IPS-18a (cell line): Measurements from ENCODE around the gene MYLIP.

Experiments used
- H3K27ac ChIP-seq: one replicate; pipeline ENCODE4 v1.5.1; 2013; ENCODE audit warnings: low read length
- H3K27me3 ChIP-seq: one replicate; pipeline ENCODE4 v1.6.1; 2013; ENCODE audit warnings: mild to moderate bottlenecking, low read length; ENCODE audit not compliant: control insufficient read depth, insufficient read depth
- H3K36me3 ChIP-seq: one replicate; pipeline ENCODE4 v1.6.1; 2013; ENCODE audit warnings: low read depth, low read length; ENCODE audit not compliant: control insufficient read depth
- H3K4me1 ChIP-seq: one replicate; pipeline ENCODE4 v1.6.1; 2013; ENCODE audit warnings: low read depth, low read length; ENCODE audit not compliant: control insufficient read depth
- H3K4me3 ChIP-seq: one replicate; pipeline ENCODE4 v1.5.1; 2013; ENCODE audit warnings: low read length
- H3K9ac ChIP-seq: one replicate; pipeline ENCODE4 v1.6.1; 2013; ENCODE audit warnings: mild to moderate bottlenecking, low read length, moderate library complexity
- H3K9me3 ChIP-seq: one replicate; pipeline ENCODE4 v1.6.1; 2013; ENCODE audit warnings: low read depth, low read length; ENCODE audit not compliant: control insufficient read depth

MYLIP gene

DNA sequence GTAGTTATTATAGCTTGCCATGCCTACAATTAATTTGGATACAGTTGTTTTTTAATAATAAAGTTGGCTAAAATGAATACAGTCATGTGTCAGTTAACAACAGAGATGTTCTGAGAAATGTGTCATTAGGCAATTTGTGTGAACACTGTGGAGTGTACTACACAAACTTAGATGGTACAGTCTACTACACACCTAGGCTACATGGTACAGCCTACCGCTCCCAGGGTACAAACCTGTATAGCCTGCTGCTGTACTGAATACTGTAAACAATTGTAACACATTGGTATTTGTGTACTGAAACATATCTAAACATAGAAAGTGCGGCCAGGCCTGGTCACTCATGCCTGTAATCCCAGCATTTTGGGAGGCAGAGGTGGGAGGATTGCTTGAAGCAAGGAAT is 50.2 kb downstream of the MYLIP start:
- H3K4me3 ChIP-seq: no peak overlapping the region
- no peak overlapping the region for H3K27ac ChIP-seq
- no peak overlapping the region for H3K9ac ChIP-seq
- H3K9me3 ChIP-seq: no peaks in the 10 kb centered on the region
- no peaks in the 10 kb centered on the region for H3K27me3 ChIP-seq
- peaks cover 10% of the 10 kb centered on the region for H3K4me1 ChIP-seq
- H3K36me3 ChIP-seq: no peaks in the 10 kb centered on the region

DNA sequence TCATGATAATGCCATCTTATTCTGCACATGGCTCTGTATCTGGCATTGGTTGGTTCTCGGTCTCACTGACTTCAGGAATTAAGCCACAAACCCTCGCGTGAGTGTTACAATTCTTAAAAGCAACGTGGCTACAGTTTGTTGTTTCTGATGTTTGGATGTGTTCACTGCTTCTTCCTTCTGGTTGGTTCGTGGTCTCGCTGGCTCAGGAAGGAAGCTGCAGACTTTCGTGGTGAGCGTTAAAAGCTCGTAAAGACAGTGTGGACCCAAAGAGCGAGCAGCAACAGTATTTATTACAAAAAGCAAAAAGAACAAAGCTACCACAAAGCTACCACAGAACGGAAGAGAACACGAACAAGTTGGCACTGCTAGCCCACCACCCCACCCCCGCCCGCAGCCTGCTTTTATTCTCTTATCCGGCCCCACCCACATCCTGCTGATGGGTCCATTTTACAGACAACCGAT is 51.1 kb downstream of the MYLIP start:
- Histone ChIP-seq H3K9me3 (no peaks in the 10 kb centered on the region), H3K9ac (no peak overlapping the region), H3K4me3 (no peak overlapping the region), H3K36me3 (no peaks in the 10 kb centered on the region), H3K4me1 (peaks cover under 1% of the 10 kb centered on the region), H3K27me3 (no peaks in the 10 kb centered on the region), H3K27ac (no peak overlapping the region)

DNA sequence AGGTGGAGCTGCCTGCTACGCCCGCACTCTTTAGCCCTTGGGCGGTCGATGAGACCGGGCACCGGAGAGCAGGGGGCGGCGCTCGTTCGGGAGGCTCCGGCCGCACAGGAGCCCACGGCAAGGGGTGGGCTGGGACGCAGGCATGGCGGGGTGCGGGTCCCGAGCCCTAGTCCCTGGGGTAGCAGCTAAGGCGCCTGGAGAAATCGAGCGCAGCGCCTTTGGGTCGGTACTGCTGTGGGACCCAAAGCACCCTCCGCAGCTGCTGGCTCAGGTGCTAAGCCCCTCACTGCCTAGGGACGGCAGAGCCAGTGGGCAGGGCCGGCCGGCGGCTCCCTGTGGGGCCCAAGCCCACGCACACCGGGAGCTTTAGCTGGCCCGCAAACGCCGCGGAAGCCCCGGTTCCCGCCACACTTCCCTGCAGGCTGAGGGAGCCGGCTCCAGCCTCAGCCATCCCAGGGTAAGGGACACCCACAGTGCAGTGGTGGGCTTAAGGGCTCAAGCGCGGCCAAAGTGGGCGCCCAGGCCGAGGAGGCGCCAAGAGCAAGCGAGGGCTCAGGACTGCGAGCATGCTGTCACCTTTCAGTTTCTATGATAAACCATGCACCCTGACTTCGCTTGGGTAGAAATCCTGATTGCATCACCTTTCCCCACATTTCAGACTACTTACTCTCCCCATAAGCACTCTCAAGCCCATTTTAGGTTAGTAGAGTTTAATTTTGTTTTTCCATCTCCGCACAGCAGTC is 52.0 kb downstream of the MYLIP start:
- H3K27ac ChIP-seq: no peak overlapping the region
- no peaks in the 10 kb centered on the region for H3K9me3 ChIP-seq
- no peaks in the 10 kb centered on the region for H3K27me3 ChIP-seq
- no peaks in the 10 kb centered on the region for H3K36me3 ChIP-seq
- H3K4me1 ChIP-seq: no peaks in the 10 kb centered on the region
- H3K9ac ChIP-seq: no peak overlapping the region
- no peak overlapping the region for H3K4me3 ChIP-seq

DNA sequence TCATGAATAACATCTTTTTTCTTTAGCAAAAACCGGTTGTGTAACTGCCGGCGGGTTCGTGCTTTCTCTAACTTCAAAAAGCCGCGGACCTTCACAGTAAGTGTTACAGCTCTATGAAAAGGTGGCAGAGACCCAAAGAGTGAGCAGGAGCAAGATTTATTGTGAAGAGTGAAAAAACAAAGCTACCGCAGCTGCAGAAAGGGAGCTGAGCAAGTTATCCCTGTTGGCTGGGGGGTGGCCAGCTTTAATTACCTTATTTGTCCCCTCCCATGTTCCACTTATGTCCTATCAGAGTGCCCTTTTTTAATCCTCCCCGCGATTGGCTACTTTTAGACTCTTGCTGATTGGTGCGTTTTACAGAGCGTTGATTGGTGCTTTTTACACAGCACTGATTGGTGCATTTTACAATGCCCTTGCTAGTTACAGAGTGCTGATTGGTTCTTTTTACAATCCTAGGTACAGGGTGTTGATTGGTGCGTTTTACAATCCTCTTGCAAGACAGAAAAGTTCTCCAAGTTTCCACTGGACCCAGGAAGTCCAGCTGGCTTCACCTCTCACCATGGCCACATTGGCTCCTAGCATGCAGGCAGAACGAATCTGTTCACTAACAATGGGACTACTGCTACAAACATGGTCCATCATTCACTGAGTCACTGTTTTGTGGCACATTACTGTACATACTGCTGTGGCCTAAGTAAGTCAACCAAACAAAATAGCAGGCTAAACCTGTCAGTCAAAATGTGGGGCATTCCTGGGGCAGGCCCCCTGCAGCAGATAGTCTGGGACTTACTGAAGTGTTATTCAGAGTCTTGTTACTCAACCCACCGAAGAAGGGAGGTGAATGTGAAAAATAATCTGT is 52.8 kb downstream of the MYLIP start:
- Histone ChIP-seq H3K9ac (no peak overlapping the region), H3K27ac (no peak overlapping the region), H3K36me3 (no peaks in the 10 kb centered on the region), H3K4me3 (no peak overlapping the region), H3K4me1 (no peaks in the 10 kb centered on the region), H3K27me3 (no peaks in the 10 kb centered on the region), H3K9me3 (no peaks in the 10 kb centered on the region)

DNA sequence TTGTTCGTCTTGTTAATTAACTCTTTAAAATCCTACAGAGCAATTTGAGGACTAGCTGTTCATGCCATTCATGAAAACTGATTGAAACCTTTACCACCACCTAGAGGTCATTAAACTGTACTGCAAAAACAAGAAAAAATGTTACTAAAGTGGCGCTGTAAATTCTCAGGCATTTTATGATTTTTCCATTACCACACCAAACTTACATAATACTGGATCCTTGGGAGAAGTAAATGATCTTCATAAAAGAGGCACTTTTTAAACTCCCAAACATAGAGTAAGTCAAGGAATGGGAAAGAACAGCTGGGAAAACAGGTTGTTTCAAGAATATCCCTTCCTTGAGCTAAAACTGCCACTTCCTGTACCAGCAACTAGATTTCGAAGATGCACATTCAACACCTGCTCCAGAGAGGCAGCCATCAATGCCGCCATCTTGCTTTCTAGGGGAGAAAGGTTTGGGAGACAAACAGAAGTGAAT is 54.3 kb downstream of the MYLIP start:
- Histone ChIP-seq H3K27me3 (no peaks in the 10 kb centered on the region), H3K4me3 (no peak overlapping the region), H3K9me3 (no peaks in the 10 kb centered on the region), H3K36me3 (no peaks in the 10 kb centered on the region), H3K4me1 (no peaks in the 10 kb centered on the region), H3K9ac (no peak overlapping the region), H3K27ac (no peak overlapping the region)

DNA sequence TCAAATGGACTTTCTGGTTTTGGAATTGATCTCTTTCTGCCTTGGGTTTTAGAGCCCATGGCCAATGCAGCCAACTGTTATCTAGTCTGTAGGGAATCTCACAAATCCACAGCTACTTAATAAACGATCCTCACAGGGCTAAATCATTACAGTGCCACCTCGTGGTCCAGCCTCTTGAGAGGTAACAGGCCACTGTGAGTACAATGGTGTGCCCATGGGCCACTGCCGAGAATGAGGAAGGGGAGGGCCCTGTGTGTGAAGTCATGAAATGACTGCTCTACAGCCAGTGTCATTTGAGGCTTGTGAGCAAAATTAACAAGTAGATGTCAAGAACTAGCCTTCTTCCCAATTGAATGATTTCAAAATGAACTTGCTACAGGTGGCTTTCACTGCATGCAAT is 55.2 kb downstream of the MYLIP start:
- Histone ChIP-seq H3K4me3 (no peak overlapping the region), H3K27me3 (no peaks in the 10 kb centered on the region), H3K36me3 (no peaks in the 10 kb centered on the region), H3K4me1 (no peaks in the 10 kb centered on the region), H3K9ac (no peak overlapping the region), H3K27ac (no peak overlapping the region), H3K9me3 (no peaks in the 10 kb centered on the region)

DNA sequence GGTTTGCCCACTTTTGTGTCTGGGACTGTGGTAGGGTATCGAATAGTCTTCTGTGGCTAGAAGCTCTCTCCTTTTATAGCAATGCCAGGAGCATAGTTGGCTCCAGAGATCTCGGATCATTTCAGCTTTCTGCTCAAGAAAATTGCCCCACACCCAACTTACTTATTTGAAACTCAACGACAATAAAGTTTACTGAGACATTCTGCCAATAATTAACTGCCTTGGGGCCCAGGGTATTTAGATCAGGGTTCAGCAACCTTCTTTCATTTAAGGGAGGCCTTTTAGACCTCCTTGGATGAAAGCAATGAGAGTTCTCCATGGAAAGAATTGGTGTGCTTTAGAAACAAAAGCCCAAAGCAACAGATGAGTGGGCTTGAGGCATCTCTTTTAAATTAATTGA is 55.7 kb downstream of the MYLIP start:
- Histone ChIP-seq H3K27me3 (no peaks in the 10 kb centered on the region), H3K27ac (no peak overlapping the region), H3K4me3 (no peak overlapping the region), H3K9ac (no peak overlapping the region), H3K4me1 (no peaks in the 10 kb centered on the region), H3K36me3 (no peaks in the 10 kb centered on the region), H3K9me3 (no peaks in the 10 kb centered on the region)

DNA sequence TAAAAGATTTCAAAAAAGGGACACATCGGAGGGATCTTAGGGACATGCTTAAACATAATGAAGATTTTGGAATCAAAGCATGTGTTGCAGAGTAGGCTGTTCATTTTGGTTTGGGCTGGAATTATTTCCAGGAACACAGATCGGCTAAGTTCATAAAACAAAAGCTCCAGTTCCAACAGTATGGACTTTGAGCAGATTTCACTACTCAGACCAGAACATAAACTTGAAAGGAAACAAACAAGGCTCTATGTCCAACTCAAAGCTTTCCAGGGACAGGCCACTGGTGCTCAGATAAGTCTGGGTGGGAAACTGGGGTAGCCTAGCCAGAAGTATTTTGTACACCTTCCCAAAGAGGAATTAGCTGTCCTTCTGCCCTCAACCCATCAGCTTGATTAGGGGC is 58.3 kb downstream of the MYLIP start:
- no peaks in the 10 kb centered on the region for H3K27me3 ChIP-seq
- H3K4me3 ChIP-seq: no peak overlapping the region
- no peak overlapping the region for H3K27ac ChIP-seq
- H3K36me3 ChIP-seq: no peaks in the 10 kb centered on the region
- no peak overlapping the region for H3K9ac ChIP-seq
- no peaks in the 10 kb centered on the region for H3K9me3 ChIP-seq
- no peaks in the 10 kb centered on the region for H3K4me1 ChIP-seq

DNA sequence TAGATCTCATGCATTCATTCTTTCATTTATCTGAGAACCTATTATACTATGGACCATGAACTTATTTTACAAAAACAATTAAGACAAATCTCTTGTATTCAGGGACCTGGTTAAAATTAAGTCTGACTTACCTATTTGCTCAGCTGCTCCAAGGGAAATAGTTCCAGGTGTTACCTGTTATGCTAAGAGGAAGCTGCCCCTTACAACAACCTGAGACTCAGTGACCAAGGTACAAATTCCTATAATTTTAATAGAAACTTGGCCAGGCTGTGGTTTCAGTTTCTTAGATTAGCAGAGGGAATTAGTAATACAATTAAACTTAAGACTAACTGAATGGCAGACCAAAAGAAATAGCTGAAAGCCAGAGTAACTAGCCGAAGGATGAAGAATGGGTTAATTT is 61.3 kb downstream of the MYLIP start:
- Histone ChIP-seq H3K36me3 (no peaks in the 10 kb centered on the region), H3K9ac (no peak overlapping the region), H3K27ac (no peak overlapping the region), H3K9me3 (no peaks in the 10 kb centered on the region), H3K27me3 (no peaks in the 10 kb centered on the region), H3K4me3 (no peak overlapping the region), H3K4me1 (no peaks in the 10 kb centered on the region)

DNA sequence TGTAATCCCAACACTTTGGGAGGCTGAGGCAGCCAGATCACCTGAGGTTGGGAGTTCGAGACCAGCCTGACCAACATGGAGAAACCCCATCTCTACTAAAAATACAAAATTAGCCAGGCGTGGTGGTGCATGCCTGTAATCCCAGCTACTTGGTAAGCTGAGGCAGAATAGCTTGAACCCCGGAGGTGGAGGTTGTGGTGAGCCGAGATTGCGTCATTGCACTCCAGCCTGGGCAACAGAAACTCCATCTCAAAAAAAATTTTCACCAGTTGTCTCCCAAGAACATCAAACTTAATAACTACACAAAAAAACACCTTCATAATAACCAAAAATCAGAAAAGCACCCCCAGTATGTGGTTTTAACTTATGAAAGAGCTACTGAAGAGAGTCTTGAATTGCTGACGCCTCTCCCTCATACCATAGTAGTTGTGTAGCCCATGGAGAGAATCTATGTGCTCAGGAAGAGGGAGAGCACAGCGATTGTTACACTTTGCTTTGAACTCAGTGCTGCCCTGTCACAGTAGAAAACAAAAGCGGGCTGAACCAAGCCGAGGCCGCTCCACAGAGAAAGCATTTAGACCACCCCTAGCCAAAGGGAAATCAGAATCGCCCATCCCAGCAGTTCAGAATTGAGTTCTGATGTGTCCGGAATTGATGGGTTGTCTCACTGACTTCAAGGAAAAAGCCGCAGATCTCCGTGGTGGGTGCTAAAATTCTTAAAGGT is 67.5 kb downstream of the MYLIP start:
- Histone ChIP-seq H3K4me1 (no peaks in the 10 kb centered on the region), H3K4me3 (no peak overlapping the region), H3K9me3 (no peaks in the 10 kb centered on the region), H3K27me3 (no peaks in the 10 kb centered on the region), H3K36me3 (no peaks in the 10 kb centered on the region), H3K9ac (no peak overlapping the region), H3K27ac (no peak overlapping the region)

DNA sequence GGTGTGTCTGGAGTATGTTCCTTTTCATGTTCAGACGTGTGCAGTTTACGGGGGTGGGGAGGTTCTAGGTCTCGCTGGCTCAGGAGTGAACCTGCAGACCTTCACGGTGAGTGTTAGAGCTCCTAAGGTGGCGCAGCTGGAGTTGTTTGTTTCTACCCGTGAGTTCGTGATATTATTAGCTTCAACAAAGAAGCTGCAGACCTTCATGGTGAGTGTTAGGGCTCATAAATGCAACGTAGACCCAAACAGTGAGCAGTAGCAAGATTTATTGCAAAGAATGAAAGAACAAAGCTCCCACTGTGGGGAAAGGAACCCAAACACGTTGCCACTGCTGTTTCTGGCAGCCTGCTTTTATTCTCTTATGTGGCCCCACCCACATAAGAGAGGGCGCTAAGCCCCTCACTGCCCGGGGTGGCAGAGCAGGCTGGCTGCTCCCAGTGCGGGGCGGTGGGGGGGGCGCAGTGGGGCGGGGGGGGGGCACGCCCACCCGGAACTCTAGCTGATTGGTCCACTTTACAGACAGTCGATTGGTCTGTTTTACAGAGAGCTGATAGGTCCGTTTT is 68.2 kb downstream of the MYLIP start:
- Histone ChIP-seq H3K4me3 (no peak overlapping the region), H3K36me3 (no peaks in the 10 kb centered on the region)

More for the DNA sequence above, 68.2 kb downstream of the MYLIP start:
- Histone ChIP-seq H3K9me3 (no peaks in the 10 kb centered on the region), H3K27ac (no peak overlapping the region), H3K4me1 (no peaks in the 10 kb centered on the region), H3K27me3 (no peaks in the 10 kb centered on the region), H3K9ac (no peak overlapping the region)
